Trophoblast cell (in vitro differentiated cells and primary cell): ENCODE results near the gene DCC.

Experiments
- DNase-seq, 2 donors: peaks; one replicate each; pipeline ENCODE4 v3.0.0-alpha.2; 2016
- H2AFZ ChIP-seq: 2 replicates; pipeline ENCODE4 v1.6.1; 2013; ENCODE audit warnings: low read length, moderate library complexity, mild to moderate bottlenecking; ENCODE audit not compliant: insufficient read depth, poor library complexity
- H2AK5ac ChIP-seq: 2 replicates; pipeline ENCODE4 v1.6.1; 2013; ENCODE audit warnings: mild to moderate bottlenecking, low read length
- H2BK120ac ChIP-seq: 2 replicates; pipeline ENCODE4 v1.6.1; 2013; ENCODE audit warnings: low read length, mild to moderate bottlenecking, moderate library complexity; ENCODE audit not compliant: insufficient read depth, poor library complexity
- H2BK12ac ChIP-seq: 2 replicates; pipeline ENCODE4 v1.6.1; 2013; ENCODE audit warnings: mild to moderate bottlenecking, low read length, moderate library complexity
- H2BK5ac ChIP-seq: 2 replicates; pipeline ENCODE4 v1.6.1; 2013; ENCODE audit warnings: low read length, low read depth, moderate library complexity, mild to moderate bottlenecking; ENCODE audit not compliant: poor library complexity
- H3K14ac ChIP-seq: 2 replicates; pipeline ENCODE4 v1.6.1; 2013; ENCODE audit warnings: mild to moderate bottlenecking, low read length
- H3K18ac ChIP-seq: 2 replicates; pipeline ENCODE4 v1.6.1; 2013; ENCODE audit warnings: mild to moderate bottlenecking, low read length
- H3K23ac ChIP-seq: 2 replicates; pipeline ENCODE4 v1.6.1; 2013; ENCODE audit warnings: low read length
- H3K27ac ChIP-seq: 2 replicates; pipeline ENCODE4 v1.5.1; 2013; ENCODE audit warnings: low read depth, mild to moderate bottlenecking, inconsistent platforms, low read length, moderate library complexity
- H3K27me3 ChIP-seq: 2 replicates; pipeline ENCODE4 v1.6.1; 2013; ENCODE audit warnings: inconsistent platforms, mild to moderate bottlenecking, low read length, moderate library complexity; ENCODE audit not compliant: insufficient read depth
- H3K36me3 ChIP-seq, 2 experiments: 1 replicate in 1 of 2; 2 replicates in 1 of 2; pipeline ENCODE4 v1.6.1; 2013; ENCODE audit warnings: low read length in 2 of 2, mild to moderate bottlenecking in 2 of 2, moderate library complexity in 1 of 2; ENCODE audit not compliant: insufficient read depth in 2 of 2, control insufficient read depth in 1 of 2
- H3K4ac ChIP-seq: 2 replicates; pipeline ENCODE4 v1.6.1; 2013; ENCODE audit warnings: low read depth, mild to moderate bottlenecking, low read length, moderate library complexity
- H3K4me1 ChIP-seq, 2 experiments: 1 replicate in 1 of 2; 2 replicates in 1 of 2; pipeline ENCODE4 v1.6.1; 2013; ENCODE audit warnings: low read length in 2 of 2, mild to moderate bottlenecking in 2 of 2, moderate library complexity in 1 of 2; ENCODE audit not compliant: insufficient read depth in 2 of 2, control insufficient read depth in 1 of 2
- H3K4me2 ChIP-seq: 2 replicates; pipeline ENCODE4 v1.6.1; 2013; ENCODE audit warnings: inconsistent platforms, mild to moderate bottlenecking, low read length, moderate library complexity
- H3K4me3 ChIP-seq: 2 replicates; pipeline ENCODE4 v1.5.1; 2013; ENCODE audit warnings: mild to moderate bottlenecking, low read depth, low read length, inconsistent platforms
- H3K79me1 ChIP-seq: one replicate; pipeline ENCODE4 v1.6.1; 2013; ENCODE audit warnings: low read length
- H3K79me2 ChIP-seq: 2 replicates; pipeline ENCODE4 v1.6.1; 2013; ENCODE audit warnings: low read length, mild to moderate bottlenecking; ENCODE audit not compliant: control insufficient read depth, insufficient read depth, poor library complexity
- H3K9ac ChIP-seq: 2 replicates; pipeline ENCODE4 v1.6.1; 2013; ENCODE audit warnings: mild to moderate bottlenecking, low read length
- H3K9me3 ChIP-seq: 2 replicates; pipeline ENCODE4 v1.6.1; 2013; ENCODE audit warnings: low read depth, mild to moderate bottlenecking, control low read depth, inconsistent platforms, low read length; ENCODE audit not compliant: insufficient read depth
- H4K12ac ChIP-seq: 2 replicates; pipeline ENCODE4 v1.6.1; 2013; ENCODE audit warnings: low read depth, mild to moderate bottlenecking, low read length, moderate library complexity
- H4K8ac ChIP-seq: 2 replicates; pipeline ENCODE4 v1.6.1; 2013; ENCODE audit warnings: low read depth, mild to moderate bottlenecking, low read length, moderate library complexity
- H4K91ac ChIP-seq: one replicate; pipeline ENCODE4 v1.6.1; 2013; ENCODE audit warnings: low read depth, mild to moderate bottlenecking, low read length, moderate library complexity
- WGBS: extraction: QIAGEN DNeasy Blood & Tissue Kit; methylation state at CpG from one replicate; pipeline ENCODE4 v1.1.7; 2013; ENCODE audit warnings: missing lambda C conversion rate; ENCODE audit not compliant: insufficient read length, insufficient coverage; ENCODE audit errors: extremely low coverage; 5-methylcytosine and 5-hydroxymethylcytosine counted together

DCC gene

GRCh38 chr18:52337276-52337675 is 2.7 kb upstream of the DCC start:
- H3K36me3 ChIP-seq: no peaks in the 10 kb centered on the region
- peaks cover 3% of the 10 kb centered on the region for H3K9me3 ChIP-seq
- no peak for DNase-seq
- H2BK12ac ChIP-seq: no peak overlapping the region
- H3K18ac ChIP-seq: no peak overlapping the region
- no peak overlapping the region for H4K8ac ChIP-seq
- peaks cover 7 to 9% of the 10 kb centered on the region in 2 experiments for H3K4me1 ChIP-seq
- H3K27ac ChIP-seq: no peak overlapping the region
- no peaks in the 10 kb centered on the region for H3K79me2 ChIP-seq
- no peak overlapping the region for H2BK5ac ChIP-seq
- H3K4ac ChIP-seq: no peak overlapping the region
- no peak overlapping the region for H3K14ac ChIP-seq
- H4K91ac ChIP-seq: no peak overlapping the region
- H3K79me1 ChIP-seq: no peaks in the 10 kb centered on the region
- H3K4me3 ChIP-seq: no peak overlapping the region
- H2AFZ ChIP-seq: no peak overlapping the region
- no peak overlapping the region for H2AK5ac ChIP-seq
- H3K9ac ChIP-seq: no peak overlapping the region
- peaks cover 26% of the 10 kb centered on the region for H3K27me3 ChIP-seq
- WGBS: no CpG with 5 or more reads among the region's 1 CpG
- H2BK120ac ChIP-seq: no peak overlapping the region
- H3K23ac ChIP-seq: no peak overlapping the region
- H3K4me2 ChIP-seq: no peak overlapping the region
- H4K12ac ChIP-seq: no peak overlapping the region

- no peak for DNase-seq
- H2BK5ac ChIP-seq: no peak overlapping the region
- H3K4ac ChIP-seq: no peak overlapping the region
- no peak overlapping the region for H3K9ac ChIP-seq
- H4K91ac ChIP-seq: no peak overlapping the region
- H3K27ac ChIP-seq: no peak overlapping the region
- H3K18ac ChIP-seq: no peak overlapping the region
- H2BK120ac ChIP-seq: no peak overlapping the region
- no peaks in the 10 kb centered on the region for H3K79me2 ChIP-seq
- no peaks in the 10 kb centered on the region for H3K79me1 ChIP-seq
- H3K27me3 ChIP-seq: peaks cover 28% of the 10 kb centered on the region
- no peak overlapping the region for H2BK12ac ChIP-seq
- no peak overlapping the region for H3K4me3 ChIP-seq
- no peak overlapping the region for H4K12ac ChIP-seq
- H4K8ac ChIP-seq: no peak overlapping the region
- no peak overlapping the region for H3K14ac ChIP-seq
- peaks cover 3% of the 10 kb centered on the region for H3K9me3 ChIP-seq
- no peaks in the 10 kb centered on the region for H3K36me3 ChIP-seq
- H2AFZ ChIP-seq: no peak overlapping the region
- H3K4me1 ChIP-seq: peaks cover 6 to 7% of the 10 kb centered on the region in 2 experiments
- no peak overlapping the region for H2AK5ac ChIP-seq
- no peak overlapping the region for H3K23ac ChIP-seq
- H3K4me2 ChIP-seq: peak overlapping the region; percentile 67
- WGBS: no CpG with 5 or more reads among the region's 32 CpGs
Observed at GRCh38 chr18:52340406-52341102, 557 bp downstream of the DCC start.

GRCh38 chr18:52341103-52341432 is 1.1 kb downstream of the DCC start:
- H3K18ac ChIP-seq: no peak overlapping the region
- peak overlapping the region; percentile 45 for H3K23ac ChIP-seq
- H2BK12ac ChIP-seq: no peak overlapping the region
- no peaks in the 10 kb centered on the region for H3K79me1 ChIP-seq
- no peak overlapping the region for H4K12ac ChIP-seq
- no peak overlapping the region for H2BK5ac ChIP-seq
- H2AK5ac ChIP-seq: no peak overlapping the region
- no peak overlapping the region for H3K14ac ChIP-seq
- peak overlapping the region; percentile 6 for H3K4me2 ChIP-seq
- no peak overlapping the region for H3K9ac ChIP-seq
- H3K4ac ChIP-seq: no peak overlapping the region
- no CpG with 5 or more reads among the region's 7 CpGs for WGBS
- no peak overlapping the region for H2AFZ ChIP-seq
- peaks cover 6 to 7% of the 10 kb centered on the region in 2 experiments for H3K4me1 ChIP-seq
- H3K36me3 ChIP-seq: no peaks in the 10 kb centered on the region
- H3K27me3 ChIP-seq: peaks cover 28% of the 10 kb centered on the region
- no peaks in the 10 kb centered on the region for H3K79me2 ChIP-seq
- H2BK120ac ChIP-seq: no peak overlapping the region
- no peak overlapping the region for H4K91ac ChIP-seq
- no peak overlapping the region for H3K27ac ChIP-seq
- no peak overlapping the region for H4K8ac ChIP-seq
- H3K9me3 ChIP-seq: peaks cover 2% of the 10 kb centered on the region
- no peak for DNase-seq
- H3K4me3 ChIP-seq: no peak overlapping the region

GRCh38 chr18:52341608-52342381 is 1.8 kb downstream of the DCC start:
- Histone ChIP-seq H3K4me1 (peaks cover 6 to 7% of the 10 kb centered on the region in 2 experiments), H3K14ac (no peak overlapping the region), H4K8ac (no peak overlapping the region), H3K27me3 (peaks cover 28% of the 10 kb centered on the region), H3K23ac (no peak overlapping the region), H2BK12ac (no peak overlapping the region), H3K79me1 (no peaks in the 10 kb centered on the region), H2AFZ (no peak overlapping the region), H3K36me3 (no peaks in the 10 kb centered on the region), H3K27ac (no peak overlapping the region), H3K9me3 (peaks cover 2% of the 10 kb centered on the region), H3K4me2 (peak overlapping the region; percentile 86), H3K79me2 (no peaks in the 10 kb centered on the region), H2AK5ac (no peak overlapping the region), H3K4ac (no peak overlapping the region), H4K12ac (no peak overlapping the region), H3K9ac (no peak overlapping the region), H2BK120ac (no peak overlapping the region), H2BK5ac (no peak overlapping the region), H4K91ac (no peak overlapping the region), H3K4me3 (peak overlapping the region; percentile 54), H3K18ac (no peak overlapping the region)
- no peak for DNase-seq
- no CpG with 5 or more reads among the region's 45 CpGs for WGBS
